COLO668 (cell line): Measurements from ENCODE around the gene PRLR.
A peak's percentile ranks its signal among the peaks of the same experiment; 100 is the strongest.

Experiments used
- DNase-seq: peaks from one replicate; lab custom pipeline; 2025; ENCODE audit not compliant: unreplicated experiment; lab: John Stamatoyannopoulos, UW

PRLR gene

GRCh38 chr5:35009657-35010056 lies 220.6 kb downstream of the PRLR start:
- DNase-seq = no peak

- DNase-seq = no peak
Observed at GRCh38 chr5:35009019-35009418, 221.3 kb downstream of the PRLR start.

- DNase-seq = no peak
Observed at GRCh38 chr5:35004771-35005170, 225.5 kb downstream of the PRLR start.

- no peak for DNase-seq
Observed at GRCh38 chr5:35004200-35004599, 226.1 kb downstream of the PRLR start.

- peak; percentile 66 for DNase-seq
Observed at GRCh38 chr5:35003018-35003957, 227.0 kb downstream of the PRLR start.

GRCh38 chr5:35002459-35002858 lies 227.8 kb downstream of the PRLR start:
- no peak for DNase-seq

- no peak for DNase-seq
Observed at GRCh38 chr5:35001842-35002241, 228.4 kb downstream of the PRLR start.
